Heart left ventricle (tissue), 16 donors: ENCODE data around the gene TTC34. TPM values are rescaled to one million over a fixed set of nuclear protein-coding genes. Genes with fewer than 3 reads are reported as not detected.

Experiments used
- ATAC-seq, 4 donors: fragments of 200-7000 bp; cut with Tn5 transposase; one replicate each; pipeline ENCODE4 v1.9.1; 2020 to 2022; ENCODE audit warnings: moderate library complexity in 4 of 4, mild to moderate bottlenecking in 3 of 4, moderate number of reproducible peaks in 1 of 4
- DNase-seq, 5 donors: peaks; one replicate each; pipeline ENCODE4 v3.0.0-alpha.2; 2020
- H3K27ac ChIP-seq, 12 donors: fragments of 200-600 bp; sonication (generic) in 4 of 12; one replicate each; pipeline versions ENCODE4 v1.5.0 to v1.8.0; 2016 to 2022; ENCODE audit warnings: mild to moderate bottlenecking in 2 of 12
- H3K27me3 ChIP-seq, 9 donors: fragments of 200-600 bp; sonication (generic) in 2 of 9; one replicate each; pipeline versions ENCODE4 v1.5.1 to v1.8.0; 2016 to 2022; ENCODE audit warnings: mild to moderate bottlenecking in 3 of 9
- H3K36me3 ChIP-seq, 9 donors: fragments of 200-600 bp; sonication (generic) in 2 of 9; one replicate each; pipeline versions ENCODE4 v1.5.0 to v1.8.0; 2018 to 2022; ENCODE audit warnings: mild to moderate bottlenecking in 2 of 9
- H3K4me1 ChIP-seq, 12 donors: fragments of 200-600 bp; sonication (generic) in 4 of 12; one replicate each; pipeline versions ENCODE4 v1.5.0 to v1.8.0; 2016 to 2022; ENCODE audit warnings: mild to moderate bottlenecking in 3 of 12
- H3K4me3 ChIP-seq, 12 donors: fragments of 200-600 bp; sonication (generic) in 4 of 12; one replicate each; pipeline versions ENCODE4 v1.5.0 to v1.8.0; 2017 to 2022; ENCODE audit warnings: mild to moderate bottlenecking in 9 of 12, moderate library complexity in 4 of 12
- H3K9me3 ChIP-seq, 12 donors: fragments of 200-600 bp; sonication (generic) in 4 of 12; one replicate each; pipeline versions ENCODE4 v1.5.0 to v1.8.0; 2016 to 2022; ENCODE audit warnings: mild to moderate bottlenecking in 1 of 12
- CTCF ChIP-seq, 12 donors: fragments of 200-600 bp; sonication (generic) in 4 of 12; IDR thresholded peaks; one replicate each; pipeline versions ENCODE4 v1.5.0 to v1.8.0; 2018 to 2022; ENCODE audit warnings: antibody characterized with exemption in 12 of 12, mild to moderate bottlenecking in 5 of 12
- POLR2A ChIP-seq, 2 donors: fragments of 450-650 bp; IDR thresholded peaks; one replicate each; pipeline ENCODE4 v1.6.1; 2017; ENCODE audit warnings: antibody characterized with exemption in 2 of 2, mild to moderate bottlenecking in 2 of 2, moderate library complexity in 2 of 2
- WGBS, 4 donors: extraction: QIAGEN DNeasy Blood & Tissue Kit in 2 of 4; methylation state at CpG; one replicate each; pipeline versions ENCODE4 v1.1.5 to v1.1.7; 2013 to 2018; 5-methylcytosine and 5-hydroxymethylcytosine counted together
- intact Hi-C, 10 donors: fragments of 100-400 bp; cut with DNase I; formaldehyde crosslinking; loops; one replicate each; pipeline versions ENCODE4 v1.11.1 to v1.14.2; 2022
- polyA plus RNA-seq, 2 donors: library from polyadenylated mRNA; stranded (reverse); fragments of 200-250 nt; gene quantifications; one replicate each; pipeline ENCODE4 v1.2.3, GENCODE V29; 2013
- total RNA-seq, 9 donors: library from RNA; depleted of rRNA in 2 of 9; stranded (reverse); fragments of >200 nt in 2 of 9; fragmentation: NEBNext Ultra II Directional in 3 of 9; extraction: Animal tissue kit (Norgen Biotek cat#: 25700) in 3 of 9; gene quantifications; one replicate each; pipeline versions ENCODE4 v1.1.0 to v1.2.4, GENCODE V29; 2016 to 2023
- donor health status: ischemic (EF 13 %, LVEDD 7.1; RV severe dilation, severe dysfunction).
- donor health status: healthy with polysubstance abuse.
- donor health status: DM: no; HTN: yes; CAD: no.
- donor health status: DM: no; HTN: no; CAD: no.
- donor health status: ischemic (EF 25% LVEDD 6.9; RV normal size, moderate dysfunction).
- donor health status: ischemic (EF 25% LVEDD 5.7; RV mildly dilated, moderate dysfunction).
- donor health status: healthy.
- donor health status: DM: yes; HTN: yes; CAD: no.
- donor health status: ischemic (EF 35%, LVEDD 5.7; RV mildly dilated, moderate dysfunction).
- donor health status: nonischemic (EF 11% LVEDD 7.7; RV severe dilation, severe dysfunction).
- donor health status: DM: yes; HTN: yes; CAD: no.
- donor health status: PGD.
- donor health status: ischemic (EF 29% LVEDD 5.4; RV normal size, mild dysfunction).
- donor health status: nonischemic (EF 23%, LVEDD 6.1; RV moderate dilation, normal function).

Gene TTC34
- total and polyA plus RNA-seq, 11 donors: 0.06 to 0.67 (median 0.42) TPM; not detected in 1

DNA sequence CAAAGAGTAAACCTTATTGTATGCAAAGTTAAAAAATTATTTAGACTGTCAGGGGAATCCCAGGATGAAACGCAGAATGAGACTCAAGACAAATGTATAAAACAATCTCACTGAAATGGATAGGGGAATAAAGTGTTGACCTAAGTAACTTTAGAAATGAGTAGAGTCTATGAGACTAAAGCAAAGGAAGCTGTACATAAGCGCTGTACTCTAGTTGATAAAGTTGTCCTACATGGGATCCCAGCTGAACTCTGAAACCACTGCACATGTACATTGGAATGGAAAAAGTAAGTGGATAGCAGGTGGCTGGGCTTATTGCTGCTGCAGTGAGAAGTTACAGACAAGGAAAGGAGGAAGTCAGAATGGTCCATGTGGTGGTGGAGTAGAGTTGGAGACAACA, 187.3 kb downstream of the TTC34 start:
- peaks cover 0 to 34% (median 15%) of the 10 kb centered on the region in 12 donors for H3K9me3 ChIP-seq
- 91 to 94% (median 92%) methylated on average over 2 of the region's 2 CpGs for WGBS, 4 donors
- peaks cover 0 to 6% (median 0%) of the 10 kb centered on the region in 12 donors for H3K4me1 ChIP-seq
- peaks cover 0 to 37% (median 3%) of the 10 kb centered on the region in 9 donors for H3K27me3 ChIP-seq
- TF ChIP-seq CTCF (IDR thresholded peaks at IDR 0.05) (no peak), POLR2A (IDR thresholded peaks at IDR 0.05) (no peak)
- no peak overlapping the region for H3K4me3 ChIP-seq
- intact Hi-C loops: no loop called here
- H3K27ac ChIP-seq: no peak overlapping the region
- DNase-seq: no peak
- no peaks in the 10 kb centered on the region for H3K36me3 ChIP-seq
- ATAC-seq: no peak

GRCh38 chr1:2612591-2613365, 188.7 kb downstream of the TTC34 start:
- ATAC-seq: no peak
- H3K4me3 ChIP-seq: no peak overlapping the region
- no peaks in the 10 kb centered on the region for H3K36me3 ChIP-seq
- H3K27me3 ChIP-seq: peaks cover 0 to 24% (median 2%) of the 10 kb centered on the region in 9 donors
- DNase-seq: peak in 1 of 5 donors; percentile 30
- peaks cover 0 to 6% (median 0%) of the 10 kb centered on the region in 12 donors for H3K4me1 ChIP-seq
- WGBS, 4 donors: 72 to 86% (median 82%) methylated on average over 9 to 11 of the region's 11 CpGs
- intact Hi-C loops: no loop called here
- no peak overlapping the region for H3K27ac ChIP-seq
- peaks cover 0 to 34% (median 15%) of the 10 kb centered on the region in 12 donors for H3K9me3 ChIP-seq
- no peak for TF ChIP-seq CTCF (IDR thresholded peaks at IDR 0.05)
- no peak for TF ChIP-seq POLR2A (IDR thresholded peaks at IDR 0.05)

DNA sequence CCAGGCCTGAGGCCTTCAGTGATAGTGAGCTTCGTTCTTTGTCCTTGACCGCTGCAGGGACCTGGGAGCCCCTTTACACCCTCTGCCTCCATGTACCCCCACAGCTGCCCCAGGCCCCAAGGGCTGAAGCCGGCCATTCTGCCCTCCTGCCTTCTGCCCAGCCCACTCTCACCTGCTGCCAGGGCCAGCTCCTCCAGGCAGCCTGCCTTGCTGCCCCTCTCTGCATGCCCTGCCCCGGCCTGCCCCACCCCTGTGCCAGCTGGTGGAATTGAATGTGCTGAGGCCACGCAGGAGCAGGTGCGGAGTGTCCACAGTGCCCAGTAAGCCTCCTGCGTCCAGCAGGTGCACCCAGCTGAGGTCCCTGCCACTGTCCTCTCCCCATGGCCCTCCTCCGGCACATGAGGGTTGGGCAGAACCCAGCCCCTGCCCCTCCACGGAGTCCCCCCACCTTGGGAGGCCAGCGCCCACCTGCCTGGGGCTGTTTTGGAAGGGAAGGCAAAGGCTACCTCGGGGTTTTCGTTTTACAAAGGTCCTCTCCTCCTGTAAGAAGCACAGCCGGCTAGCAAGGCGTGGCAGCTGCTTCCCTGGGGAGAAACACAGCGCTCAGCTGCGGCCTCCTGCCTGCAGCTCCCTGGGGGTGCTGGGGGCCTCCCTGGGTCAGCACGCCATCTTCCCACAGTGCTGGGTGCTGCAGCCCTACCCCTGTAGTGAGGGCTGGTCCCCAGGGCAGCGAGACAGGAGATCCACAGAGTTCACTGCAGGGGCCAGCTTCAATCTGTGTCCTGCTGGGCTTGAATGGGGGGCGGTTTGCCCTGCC, 189.7 kb downstream of the TTC34 start:
- Histone ChIP-seq H3K27me3 (peaks cover 0 to 27% (median 0%) of the 10 kb centered on the region in 9 donors), H3K4me1 (peaks cover 0 to 10% (median 2%) of the 10 kb centered on the region in 12 donors), H3K4me3 (no peak overlapping the region), H3K36me3 (no peaks in the 10 kb centered on the region), H3K9me3 (peaks cover 0 to 34% (median 15%) of the 10 kb centered on the region in 12 donors), H3K27ac (no peak overlapping the region)
- WGBS, 4 donors: 83 to 88% (median 84%) methylated on average over 13 to 19 of the region's 19 CpGs
- TF ChIP-seq CTCF (IDR thresholded peaks at IDR 0.05): no peak
- no peak for TF ChIP-seq POLR2A (IDR thresholded peaks at IDR 0.05)
- peak in 2 of 5 donors; percentile 17 to 35 for DNase-seq
- intact Hi-C loops: no loop called here
- no peak for ATAC-seq

- intact Hi-C loops: no loop called here
Observed at GRCh38 chr1:2611031-2611501, 190.4 kb downstream of the TTC34 start.

More at GRCh38 chr1:2611031-2611501, 190.4 kb downstream of the TTC34 start:
- TF ChIP-seq CTCF (IDR thresholded peaks at IDR 0.05): no peak
- no peak for TF ChIP-seq POLR2A (IDR thresholded peaks at IDR 0.05)
- Histone ChIP-seq H3K4me1 (peaks cover 0 to 10% (median 2%) of the 10 kb centered on the region in 12 donors), H3K4me3 (peak overlapping the region in 1 of 12 donors; percentile 6), H3K27me3 (peaks cover 0 to 28% (median 0%) of the 10 kb centered on the region in 9 donors), H3K27ac (no peak overlapping the region), H3K9me3 (peaks cover 0 to 31% (median 12%) of the 10 kb centered on the region in 12 donors), H3K36me3 (no peaks in the 10 kb centered on the region)
- ATAC-seq: peak in 1 of 4 donors; percentile 47
- WGBS, 4 donors: 9 to 20% (median 10%) methylated on average over 1 to 24 of the region's 24 CpGs
- DNase-seq: peak in 3 of 5 donors; percentile 16 to 67 (median 30)
